CD4-positive, alpha-beta T cell (primary cell): Measurements from ENCODE around the gene ACLY. TPM values are rescaled to one million over a fixed set of nuclear protein-coding genes. Genes with fewer than 3 reads are reported as not detected.
A peak's percentile ranks its signal among the peaks of the same experiment; 100 is the strongest.
"Not testable (repeated sequence)": the region's sequence is repeated elsewhere in the genome, so short reads cannot be mapped to it uniquely, and the experiment has no call there.

ENCODE experiments used
- ATAC-seq: fragments of 200-7000 bp; cut with Tn5 transposase; one replicate; pipeline ENCODE4 v1.10.0; 2022; ENCODE audit warnings: mild to moderate bottlenecking; ENCODE audit not compliant: poor library complexity
- CTCF ChIA-PET: fragments of 350-600 bp; sonication (Branson Sonifier 250); formaldehyde crosslinking; loops from one replicate; lab custom pipeline; 2021; ENCODE audit warnings: antibody characterized with exemption, inconsistent platforms; lab: Charles Lee
- POLR2A ChIA-PET: fragments of 350-600 bp; sonication (Branson Sonifier 250); formaldehyde crosslinking; loops from one replicate; lab custom pipeline; 2021; ENCODE audit warnings: antibody characterized with exemption, inconsistent platforms; lab: Charles Lee
- DNase-seq, 14 experiments: peaks; one replicate each; pipeline ENCODE4 v3.0.0-alpha.2; 2013 to 2020; ENCODE audit warnings: mixed read lengths in 2 of 14
- H3K27ac ChIP-seq, 2 donors: one replicate each; pipeline versions ENCODE4 v1.5.1 to v1.7.0; 2013; ENCODE audit warnings: low read length in 2 of 2, low read depth in 1 of 2, mild to moderate bottlenecking in 1 of 2
- H3K27me3 ChIP-seq, 2 experiments: 1 replicate in 1 of 2; 2 replicates in 1 of 2; pipeline versions ENCODE4 v1.6.1 to v1.7.0; 2013; ENCODE audit warnings: low read length in 2 of 2, control low read depth in 1 of 2, mild to moderate bottlenecking in 1 of 2, moderate library complexity in 1 of 2; ENCODE audit not compliant: insufficient read depth in 2 of 2, control insufficient read depth in 1 of 2
- H3K36me3 ChIP-seq: one replicate; pipeline ENCODE4 v1.6.1; 2013; ENCODE audit warnings: low read length, control low read depth; ENCODE audit not compliant: insufficient read depth
- H3K4me1 ChIP-seq: one replicate; pipeline ENCODE4 v1.6.1; 2013; ENCODE audit warnings: low read length, control low read depth; ENCODE audit not compliant: insufficient read depth
- H3K4me3 ChIP-seq: one replicate; pipeline ENCODE4 v1.5.1; 2013; ENCODE audit warnings: mild to moderate bottlenecking, low read length, moderate library complexity
- H3K9me3 ChIP-seq, 2 experiments: 1 replicate in 1 of 2; 2 replicates in 1 of 2; pipeline versions ENCODE4 v1.6.1 to v1.7.0; 2013; ENCODE audit warnings: low read length in 2 of 2, mild to moderate bottlenecking in 2 of 2, control low read depth in 1 of 2, moderate library complexity in 1 of 2; ENCODE audit not compliant: control insufficient read depth in 1 of 2, insufficient read depth in 1 of 2
- H3K27ac Mint-ChIP-seq: one replicate; pipeline ENCODE4 v1.8.0; 2020; ENCODE audit warnings: mixed read lengths
- H3K27me3 Mint-ChIP-seq: one replicate; pipeline ENCODE4 v1.8.0; 2021; ENCODE audit warnings: mixed read lengths
- H3K36me3 Mint-ChIP-seq: one replicate; pipeline ENCODE4 v1.8.0; 2021; ENCODE audit warnings: low read depth, mixed read lengths
- H3K4me1 Mint-ChIP-seq: one replicate; pipeline ENCODE4 v1.8.0; 2021; ENCODE audit warnings: low read depth, mixed read lengths
- H3K4me3 Mint-ChIP-seq: one replicate; pipeline ENCODE4 v1.8.0; 2020; ENCODE audit warnings: mild to moderate bottlenecking, mixed read lengths
- H3K9me3 Mint-ChIP-seq: one replicate; pipeline ENCODE4 v1.8.0; 2020; ENCODE audit warnings: mixed read lengths
- intact Hi-C, 2 experiments: fragments of 100-400 bp; cut with DNase I in 1 of 2; cut with micrococcal nuclease in 1 of 2; formaldehyde crosslinking; loops; one replicate each; pipeline versions ENCODE4 v1.15.1 to v1.9.0; 2023 to 2025; cut with DNase I, micrococcal nuclease
- total RNA-seq, 174 experiments: library from RNA in 2 of 174; stranded (reverse) in 2 of 174; gene quantifications; one replicate each; pipeline ENCODE4 v1.2.3 and lab custom pipeline; 2021 to 2026
- TF ChIP-seq, protein P1 (sequence below): fragments of 200-600 bp; IDR thresholded peaks from one replicate; pipeline ENCODE4 v1.8.0; 2022; ENCODE audit warnings: antibody characterized with exemption, mild to moderate bottlenecking

The ACLY gene
- total RNA-seq, 2 experiments from 2014 or later, result 25.9 to 28.3 TPM

DNA sequence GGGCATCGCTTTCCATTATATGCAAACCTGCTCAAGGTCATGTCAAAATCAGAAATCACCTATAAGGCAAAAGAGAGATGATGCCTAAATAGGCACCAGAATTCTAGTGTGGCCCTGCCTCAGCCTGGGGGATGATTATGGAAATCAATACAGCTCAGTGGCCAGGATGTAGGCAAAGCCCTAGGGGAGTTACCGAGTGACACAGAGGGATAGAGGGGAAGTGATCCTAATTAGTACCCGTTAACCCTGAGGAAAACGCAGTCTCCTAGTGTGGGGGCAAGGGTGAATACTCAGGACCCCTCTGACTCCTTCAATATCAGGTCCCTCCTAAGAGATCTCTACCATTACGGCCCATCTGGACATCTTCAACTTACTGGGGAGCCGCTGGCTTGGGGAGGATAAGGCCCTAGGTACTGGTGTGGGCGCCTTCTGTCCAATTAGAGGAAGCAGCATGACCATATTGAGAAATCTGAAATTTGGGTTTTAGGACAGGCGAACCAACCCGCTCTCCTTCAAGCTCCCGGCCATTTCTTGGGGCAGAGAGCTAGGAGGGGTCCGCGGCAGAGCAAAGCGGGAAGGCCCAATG lies 83.4 kb downstream of the ACLY start:
- peak overlapping the region; percentile 92 for H3K4me3 Mint-ChIP-seq
- H3K36me3 Mint-ChIP-seq, result peaks cover 31% of the 10 kb centered on the region
- TF ChIP-seq, protein P1, sequence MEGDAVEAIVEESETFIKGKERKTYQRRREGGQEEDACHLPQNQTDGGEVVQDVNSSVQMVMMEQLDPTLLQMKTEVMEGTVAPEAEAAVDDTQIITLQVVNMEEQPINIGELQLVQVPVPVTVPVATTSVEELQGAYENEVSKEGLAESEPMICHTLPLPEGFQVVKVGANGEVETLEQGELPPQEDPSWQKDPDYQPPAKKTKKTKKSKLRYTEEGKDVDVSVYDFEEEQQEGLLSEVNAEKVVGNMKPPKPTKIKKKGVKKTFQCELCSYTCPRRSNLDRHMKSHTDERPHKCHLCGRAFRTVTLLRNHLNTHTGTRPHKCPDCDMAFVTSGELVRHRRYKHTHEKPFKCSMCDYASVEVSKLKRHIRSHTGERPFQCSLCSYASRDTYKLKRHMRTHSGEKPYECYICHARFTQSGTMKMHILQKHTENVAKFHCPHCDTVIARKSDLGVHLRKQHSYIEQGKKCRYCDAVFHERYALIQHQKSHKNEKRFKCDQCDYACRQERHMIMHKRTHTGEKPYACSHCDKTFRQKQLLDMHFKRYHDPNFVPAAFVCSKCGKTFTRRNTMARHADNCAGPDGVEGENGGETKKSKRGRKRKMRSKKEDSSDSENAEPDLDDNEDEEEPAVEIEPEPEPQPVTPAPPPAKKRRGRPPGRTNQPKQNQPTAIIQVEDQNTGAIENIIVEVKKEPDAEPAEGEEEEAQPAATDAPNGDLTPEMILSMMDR, result no peak
- Histone ChIP-seq H3K27me3 (no peaks in the 10 kb centered on the region), H3K27ac (no peak overlapping the region), H3K4me1 (peaks cover 17% of the 10 kb centered on the region), H3K4me3 (peak overlapping the region; percentile 69), H3K36me3 (peaks cover 14% of the 10 kb centered on the region), H3K9me3 (no peaks in the 10 kb centered on the region)
- no peaks in the 10 kb centered on the region for H3K9me3 Mint-ChIP-seq
- CTCF ChIA-PET, result interaction anchor here (1.2 kb wide), 1 partner anchor 14 kb away, joined by 3 read pairs; no protein-coding TSS in a partner anchor
- peak overlapping the region; percentile 61 for H3K27ac Mint-ChIP-seq
- DNase-seq (no peak), ATAC-seq (no peak)
- H3K27me3 Mint-ChIP-seq, result no peaks in the 10 kb centered on the region
- peaks cover 19% of the 10 kb centered on the region for H3K4me1 Mint-ChIP-seq
- intact Hi-C loops, result no loop called here
- POLR2A ChIA-PET, result interaction anchor here (1.1 to 2.2 kb wide), 3 partner anchors 9 to 30 kb away, joined by 3 to 10 read pairs (median 7); partner anchors contain the start of genes KLHL11 and P3H4

GRCh38 chr17:41829961-41830360 lies 88.8 kb downstream of the ACLY start:
- POLR2A ChIA-PET, H3K27ac Mint-ChIP-seq, H3K4me1 ChIP-seq, H3K9me3 ChIP-seq, DNase-seq, H3K4me3 Mint-ChIP-seq, H3K9me3 Mint-ChIP-seq, H3K27me3 ChIP-seq, H3K27me3 Mint-ChIP-seq, H3K4me3 ChIP-seq, ATAC-seq, H3K27ac ChIP-seq, intact Hi-C loops, H3K4me1 Mint-ChIP-seq: not testable (repeated sequence)
- CTCF ChIA-PET, result interaction anchor here (1.4 kb wide), 1 partner anchor 92 kb away, joined by 3 read pairs; no protein-coding TSS in a partner anchor
- peaks cover 45% of the 10 kb centered on the region for H3K36me3 Mint-ChIP-seq
- peaks cover 29% of the 10 kb centered on the region for H3K36me3 ChIP-seq

DNA sequence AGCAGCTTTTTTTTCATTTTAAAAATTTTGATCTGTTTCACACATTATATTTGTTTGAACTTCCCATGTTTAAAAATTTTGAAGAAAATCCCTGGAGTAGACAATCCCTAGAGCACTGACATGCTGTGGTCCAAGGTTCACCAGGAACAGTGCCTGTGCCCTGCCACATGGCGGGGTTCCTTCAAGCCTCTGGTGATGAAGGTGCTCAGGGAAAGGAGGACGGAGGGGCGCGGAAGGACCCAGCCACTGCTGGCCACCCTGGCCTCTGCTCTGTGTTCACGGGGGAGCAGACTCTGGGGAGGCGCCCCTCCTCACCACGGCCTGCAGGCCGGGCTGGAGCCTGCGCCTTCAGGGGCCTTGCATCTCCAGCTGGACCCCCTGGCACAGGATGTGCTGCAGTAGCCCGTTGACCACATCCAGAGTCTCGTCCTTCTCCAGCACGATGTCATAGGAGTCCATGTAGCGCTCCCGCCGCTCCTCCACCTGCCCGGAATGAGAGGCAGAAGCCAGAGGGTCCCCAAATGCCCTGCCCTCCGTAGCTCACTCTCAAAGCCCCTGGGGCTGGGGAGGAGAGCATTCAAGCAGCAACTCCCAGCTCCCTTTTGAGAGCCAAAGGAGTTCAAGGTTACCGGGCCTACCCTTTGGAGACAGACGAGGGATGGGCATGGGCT lies 93.4 kb downstream of the ACLY start:
- Mint-ChIP-seq H3K27me3 (no peaks in the 10 kb centered on the region), H3K4me3 (no peak overlapping the region), H3K4me1 (no peaks in the 10 kb centered on the region), H3K9me3 (no peaks in the 10 kb centered on the region), H3K36me3 (peaks cover 21% of the 10 kb centered on the region), H3K27ac (no peak overlapping the region)
- CTCF ChIA-PET, result no interaction called here
- H3K27me3 ChIP-seq, result no peaks in the 10 kb centered on the region
- H3K9me3 ChIP-seq, result no peaks in the 10 kb centered on the region
- POLR2A ChIA-PET, result no interaction called here
- intact Hi-C loops, result no loop called here
- H3K4me3 ChIP-seq, result no peak overlapping the region
- no peak for ATAC-seq
- no peak overlapping the region for H3K27ac ChIP-seq
- peaks cover 15% of the 10 kb centered on the region for H3K36me3 ChIP-seq
- TF ChIP-seq, protein P1, result no peak
- no peak for DNase-seq
- H3K4me1 ChIP-seq, result no peaks in the 10 kb centered on the region
